GM18951 (cell line): Measurements from ENCODE around the gene PHPT1.

Experiments
- POLR2A ChIP-seq: IDR thresholded peaks from 4 replicates; pipeline ENCODE4 v1.6.1; 2011; ENCODE audit warnings: mild to moderate bottlenecking; ENCODE audit not compliant: insufficient read length, insufficient read depth; ENCODE audit errors: extremely low read depth
- in situ Hi-C: fragments of 300-500 bp; cut with MboI; formaldehyde crosslinking; loops from one replicate; pipeline ENCODE4 v1.12.0; 2022; ENCODE audit warnings: low sequenced_read_pairs, mixed read lengths, inconsistent platforms; ENCODE audit not compliant: unreplicated experiment

Gene PHPT1

GRCh38 chr9:136808075-136808805, 41.0 kb upstream of the PHPT1 start:
- in situ Hi-C loops = no loop called here
- no peak for TF ChIP-seq POLR2A

- in situ Hi-C loops = no loop called here
- TF ChIP-seq POLR2A = no peak
Measured at GRCh38 chr9:136808806-136809158, 40.4 kb upstream of the PHPT1 start.

- in situ Hi-C loops = no loop called here
- TF ChIP-seq POLR2A = no peak
Measured at GRCh38 chr9:136814725-136815421, 34.3 kb upstream of the PHPT1 start.

- no peak for TF ChIP-seq POLR2A
- in situ Hi-C loops = no loop called here
Measured at GRCh38 chr9:136815422-136815782, 33.8 kb upstream of the PHPT1 start.

GRCh38 chr9:136820971-136821825, 28.0 kb upstream of the PHPT1 start:
- in situ Hi-C loops = no loop called here
- no peak for TF ChIP-seq POLR2A

GRCh38 chr9:136821826-136822544, 27.2 kb upstream of the PHPT1 start:
- TF ChIP-seq POLR2A = no peak
- in situ Hi-C loops = no loop called here

GRCh38 chr9:136823136-136824046, 25.8 kb upstream of the PHPT1 start:
- in situ Hi-C loops = no loop called here
- no peak for TF ChIP-seq POLR2A

- in situ Hi-C loops = no loop called here
- no peak for TF ChIP-seq POLR2A
Measured at GRCh38 chr9:136824496-136825225, 24.5 kb upstream of the PHPT1 start.

GRCh38 chr9:136825295-136826187, 23.7 kb upstream of the PHPT1 start:
- no peak for TF ChIP-seq POLR2A
- in situ Hi-C loops = no loop called here

- no peak for TF ChIP-seq POLR2A
- in situ Hi-C loops = no loop called here
Measured at GRCh38 chr9:136826188-136826541, 23.0 kb upstream of the PHPT1 start.
